Suprapubic skin (tissue), 4 donors: ENCODE measurements around the gene NANOS3.

Experiments
- POLR2A ChIP-seq, 2 donors: fragments of 450-650 bp; IDR thresholded peaks; one replicate each; pipeline ENCODE4 v1.6.1; 2017; ENCODE audit warnings: antibody characterized with exemption in 2 of 2, mild to moderate bottlenecking in 2 of 2, moderate library complexity in 2 of 2
- POLR2AphosphoS5 ChIP-seq, 3 donors: sonication (generic); formaldehyde crosslinking; IDR thresholded peaks; one replicate each; pipeline ENCODE4 v1.6.1; 2017; ENCODE audit warnings: antibody characterized with exemption in 3 of 3
- TF ChIP-seq, protein P1 (sequence below), 2 donors: fragments of 200-600 bp in 1 of 2; fragments of 450-650 bp in 1 of 2; sonication (generic) in 1 of 2; IDR thresholded peaks; one replicate each; pipeline ENCODE4 v1.5.1; 2016 to 2019; ENCODE audit warnings: antibody characterized with exemption in 2 of 2, mild to moderate bottlenecking in 1 of 2, moderate library complexity in 1 of 2

DNA sequence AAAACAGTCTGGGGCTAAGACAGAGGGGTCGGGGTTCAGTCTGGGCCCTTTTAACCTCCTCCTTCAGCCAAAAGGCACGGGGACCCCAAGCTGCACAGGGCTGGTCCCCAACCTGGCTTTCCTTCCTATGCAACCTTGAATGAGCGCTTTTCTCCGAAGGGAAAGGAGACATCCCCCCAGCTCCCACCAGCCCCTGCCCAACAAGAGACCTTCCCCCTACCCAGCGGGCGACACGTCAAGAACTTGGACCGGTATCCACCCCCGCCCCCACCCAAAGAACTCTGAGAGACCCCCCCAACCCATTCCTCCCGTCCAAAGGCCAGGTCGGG lies 35.0 kb upstream of the NANOS3 start:
- no peak for TF ChIP-seq POLR2A (IDR thresholded peaks at IDR 0.05)
- no peak for TF ChIP-seq POLR2AphosphoS5 (IDR thresholded peaks at IDR 0.05)
- TF ChIP-seq, protein P1, sequence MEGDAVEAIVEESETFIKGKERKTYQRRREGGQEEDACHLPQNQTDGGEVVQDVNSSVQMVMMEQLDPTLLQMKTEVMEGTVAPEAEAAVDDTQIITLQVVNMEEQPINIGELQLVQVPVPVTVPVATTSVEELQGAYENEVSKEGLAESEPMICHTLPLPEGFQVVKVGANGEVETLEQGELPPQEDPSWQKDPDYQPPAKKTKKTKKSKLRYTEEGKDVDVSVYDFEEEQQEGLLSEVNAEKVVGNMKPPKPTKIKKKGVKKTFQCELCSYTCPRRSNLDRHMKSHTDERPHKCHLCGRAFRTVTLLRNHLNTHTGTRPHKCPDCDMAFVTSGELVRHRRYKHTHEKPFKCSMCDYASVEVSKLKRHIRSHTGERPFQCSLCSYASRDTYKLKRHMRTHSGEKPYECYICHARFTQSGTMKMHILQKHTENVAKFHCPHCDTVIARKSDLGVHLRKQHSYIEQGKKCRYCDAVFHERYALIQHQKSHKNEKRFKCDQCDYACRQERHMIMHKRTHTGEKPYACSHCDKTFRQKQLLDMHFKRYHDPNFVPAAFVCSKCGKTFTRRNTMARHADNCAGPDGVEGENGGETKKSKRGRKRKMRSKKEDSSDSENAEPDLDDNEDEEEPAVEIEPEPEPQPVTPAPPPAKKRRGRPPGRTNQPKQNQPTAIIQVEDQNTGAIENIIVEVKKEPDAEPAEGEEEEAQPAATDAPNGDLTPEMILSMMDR (IDR thresholded peaks at IDR 0.05): no peak
